Measurements from ENCODE around the gene ATP8B4.

GRCh38 chr15:50059883-50060282 is 59.1 kb downstream of the ATP8B4 start:
- TF ChIP-seq CTCF (conservative IDR thresholded peaks at IDR 0.05; ENCODE audit: low read length) (no peak), EZH2phosphoT487 (IDR thresholded peaks at IDR 0.05; ENCODE audit: borderline replicate concordance) (no peak)

All from Loucy (cell line).